Osteocyte (in vitro differentiated cells): ENCODE measurements around the gene PAEP. TPM values are rescaled to one million over a fixed set of nuclear protein-coding genes. Genes with fewer than 3 reads are reported as not detected.

Experiments used
- DNase-seq: peaks from one replicate; pipeline ENCODE4 v3.0.0; 2021; ENCODE audit warnings: mixed read lengths; ENCODE audit not compliant: unreplicated experiment; ENCODE audit errors: extremely low spot score
- H3K27ac Mint-ChIP-seq: one replicate; pipeline ENCODE4 v1.8.0; 2021; ENCODE audit warnings: mild to moderate bottlenecking, mixed read lengths; ENCODE audit not compliant: unreplicated experiment
- H3K27me3 Mint-ChIP-seq: one replicate; pipeline ENCODE4 v1.8.0; 2021; ENCODE audit warnings: mixed read lengths; ENCODE audit not compliant: unreplicated experiment
- H3K36me3 Mint-ChIP-seq: one replicate; pipeline ENCODE4 v1.8.0; 2021; ENCODE audit warnings: mixed read lengths; ENCODE audit not compliant: unreplicated experiment
- H3K4me1 Mint-ChIP-seq: one replicate; pipeline ENCODE4 v1.8.0; 2021; ENCODE audit warnings: mixed read lengths; ENCODE audit not compliant: unreplicated experiment
- H3K4me3 Mint-ChIP-seq: one replicate; pipeline ENCODE4 v1.8.0; 2021; ENCODE audit warnings: mild to moderate bottlenecking, moderate library complexity, mixed read lengths; ENCODE audit not compliant: unreplicated experiment
- H3K9me3 Mint-ChIP-seq: one replicate; pipeline ENCODE4 v1.8.0; 2021; ENCODE audit warnings: mixed read lengths; ENCODE audit not compliant: unreplicated experiment
- CTCF ChIP-seq: fragments of 200-600 bp; sonication (generic); IDR thresholded peaks from 2 replicates; pipeline ENCODE4 v1.5.0; 2021; ENCODE audit warnings: antibody characterized with exemption, mild to moderate bottlenecking, moderate library complexity
- total RNA-seq: library from RNA; stranded (reverse); gene quantifications from 2 replicates; pipeline ENCODE4 v1.2.1, GENCODE V29; 2021

Gene PAEP
- total RNA-seq, 1 donor from 2014 or later, result not detected

DNA sequence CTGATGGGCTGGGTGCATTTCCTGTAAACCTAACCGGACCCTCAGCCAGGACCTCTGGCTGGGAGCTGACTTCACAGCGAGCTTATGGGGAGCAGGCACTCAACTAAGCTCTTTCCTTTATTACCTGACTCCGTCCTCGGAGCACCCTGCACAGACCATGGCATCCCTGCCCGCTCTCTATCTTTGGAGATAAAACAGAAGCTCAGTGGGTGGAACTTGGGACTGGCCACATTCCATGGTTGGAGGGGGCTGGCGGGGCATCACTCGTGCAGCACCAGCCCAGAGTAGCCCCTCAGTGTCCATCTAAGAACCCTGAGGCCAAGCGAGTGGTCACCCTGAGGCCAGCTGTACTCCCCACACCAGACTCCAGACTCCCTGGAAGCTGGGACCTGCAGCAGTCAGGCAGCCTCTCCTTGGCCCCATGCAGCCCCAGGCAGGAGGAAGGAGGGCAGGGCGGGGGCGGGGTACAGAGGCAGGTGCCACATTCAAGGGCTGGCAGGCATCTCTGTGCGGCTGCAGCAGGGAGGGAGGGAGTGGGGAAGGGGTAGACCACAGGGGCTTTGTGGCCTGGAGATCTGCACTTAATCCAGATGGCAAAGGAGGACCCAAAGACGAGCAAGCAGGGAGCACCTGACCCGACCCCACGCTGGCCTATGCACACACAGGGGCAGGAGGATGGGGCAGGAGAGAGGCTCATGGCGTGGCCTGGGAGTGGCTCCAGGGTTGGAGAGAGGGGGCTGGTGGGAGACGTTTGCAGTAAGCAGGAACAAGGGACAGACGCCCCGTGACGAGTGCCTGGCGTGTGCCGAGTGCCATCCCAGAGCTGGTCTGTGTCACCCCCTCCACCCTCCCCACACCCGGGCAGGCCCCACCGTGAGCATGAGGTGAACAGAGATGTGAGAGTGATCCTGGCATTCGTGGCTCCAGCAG lies 51.7 kb downstream of the PAEP start:
- Mint-ChIP-seq H3K36me3 (no peaks in the 10 kb centered on the region), H3K4me1 (no peaks in the 10 kb centered on the region), H3K4me3 (no peak overlapping the region), H3K9me3 (no peaks in the 10 kb centered on the region), H3K27ac (no peak overlapping the region), H3K27me3 (no peaks in the 10 kb centered on the region)
- DNase-seq, result peak; percentile 68
- TF ChIP-seq CTCF, result no peak

- Mint-ChIP-seq H3K27ac (no peak overlapping the region), H3K27me3 (no peaks in the 10 kb centered on the region), H3K9me3 (no peaks in the 10 kb centered on the region), H3K36me3 (no peaks in the 10 kb centered on the region), H3K4me3 (no peak overlapping the region), H3K4me1 (no peaks in the 10 kb centered on the region)
- DNase-seq, result peak; percentile 79
- no peak for TF ChIP-seq CTCF
These were observed 52.6 kb downstream of the PAEP start for GRCh38 chr9:135613946-135614805.

DNA sequence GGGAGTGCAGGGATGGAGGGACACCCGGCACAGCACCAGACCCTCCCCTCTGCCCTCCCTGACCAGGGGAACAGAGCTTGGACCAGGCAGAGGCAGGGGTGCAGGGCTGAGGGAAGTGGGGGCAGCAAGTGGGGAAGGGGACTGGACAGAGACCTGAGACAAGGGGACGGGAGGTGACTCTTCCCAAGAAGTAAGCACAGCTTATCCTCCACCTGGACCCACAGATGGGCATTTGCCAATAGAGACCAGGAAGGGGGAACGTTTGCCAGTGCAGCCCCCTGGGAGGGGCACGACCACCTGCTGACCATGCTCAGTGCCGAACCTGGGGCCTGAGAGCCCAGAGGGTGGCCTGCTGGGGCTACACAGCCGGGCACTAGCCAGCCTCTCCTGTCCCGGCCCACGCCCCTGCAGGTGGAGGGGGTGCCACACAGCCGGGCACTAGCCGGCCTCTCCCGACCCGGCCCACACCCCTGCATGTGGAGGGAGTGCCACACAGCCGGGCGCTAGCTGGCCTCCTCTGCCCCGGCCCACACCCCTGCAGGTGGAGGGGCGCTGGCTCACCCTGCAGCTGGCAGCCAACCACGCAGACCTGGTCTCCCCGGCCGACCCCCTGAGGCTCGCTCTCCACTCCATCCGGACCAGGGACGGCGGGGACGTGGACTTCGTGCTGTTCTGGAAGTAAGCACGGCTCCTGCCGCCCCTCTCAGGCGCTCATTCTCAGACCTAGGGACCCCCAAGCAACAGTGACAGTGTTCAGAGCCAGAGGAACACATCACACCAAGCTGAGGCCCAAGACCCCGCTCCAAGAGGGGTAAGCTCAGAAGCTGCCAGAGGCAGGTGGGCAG lies 53.5 kb downstream of the PAEP start:
- no peak for TF ChIP-seq CTCF
- Mint-ChIP-seq H3K4me1 (no peaks in the 10 kb centered on the region), H3K9me3 (no peaks in the 10 kb centered on the region), H3K4me3 (no peak overlapping the region), H3K27ac (no peak overlapping the region), H3K36me3 (no peaks in the 10 kb centered on the region), H3K27me3 (no peaks in the 10 kb centered on the region)
- peak; percentile 84 for DNase-seq

- no peaks in the 10 kb centered on the region for H3K36me3 Mint-ChIP-seq
- TF ChIP-seq CTCF, result no peak
- peaks cover 3% of the 10 kb centered on the region for H3K27me3 Mint-ChIP-seq
- peak; percentile 82 for DNase-seq
- H3K4me1 Mint-ChIP-seq, result no peaks in the 10 kb centered on the region
- H3K27ac Mint-ChIP-seq, result no peak overlapping the region
- H3K4me3 Mint-ChIP-seq, result no peak overlapping the region
- H3K9me3 Mint-ChIP-seq, result no peaks in the 10 kb centered on the region
These were observed 54.4 kb downstream of the PAEP start for GRCh38 chr9:135615666-135616618.

Other genes with a start within 250 kb of the PAEP start
- gene PPP1R26, start 82.0 kb upstream of the PAEP start, total RNA-seq, result 19.5 and 21.1 TPM in 2 replicates
- gene MRPS2, start 61.1 kb upstream of the PAEP start, total RNA-seq, result 33.4 and 35.6 TPM in 2 replicates
- gene LCN1, start 40.3 kb upstream of the PAEP start, total RNA-seq, result not detected in 2 replicates
- not detected in 2 replicates for gene OBP2A, start 15.6 kb upstream of the PAEP start, total RNA-seq
- not detected in 2 replicates for gene GLT6D1, start 77.8 kb downstream of the PAEP start, total RNA-seq
- gene LCN9, start 101.6 kb downstream of the PAEP start, total RNA-seq, result not detected in 2 replicates
- gene SOHLH1, start 137.7 kb downstream of the PAEP start, total RNA-seq, result not detected in 2 replicates
- not detected in 2 replicates for gene KCNT1, start 140.4 kb downstream of the PAEP start, total RNA-seq